ENCODE data around the gene PCNT.
A peak's percentile ranks its signal among the peaks of the same experiment; 100 is the strongest.

Gene PCNT

DNA sequence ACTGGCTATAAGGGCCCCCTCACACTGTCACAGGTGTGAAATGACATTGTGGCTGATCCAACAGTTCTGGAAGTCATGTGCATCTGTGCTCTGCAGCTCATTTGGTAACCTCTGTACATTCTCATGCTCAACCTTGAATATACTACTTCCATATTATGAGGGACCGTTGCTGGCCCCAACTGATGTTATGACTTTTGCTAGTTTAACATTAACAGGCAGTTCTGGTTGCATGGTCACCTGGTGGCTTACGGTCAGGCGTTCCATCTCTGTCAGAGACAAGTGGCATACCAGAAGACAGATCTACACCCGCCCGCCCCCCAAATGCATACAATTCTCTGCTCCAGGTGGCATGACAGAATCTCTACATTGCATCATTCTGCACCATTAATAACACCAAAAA lies 128.8 kb downstream of the PCNT start:
- TF ChIP-seq, protein P1, sequence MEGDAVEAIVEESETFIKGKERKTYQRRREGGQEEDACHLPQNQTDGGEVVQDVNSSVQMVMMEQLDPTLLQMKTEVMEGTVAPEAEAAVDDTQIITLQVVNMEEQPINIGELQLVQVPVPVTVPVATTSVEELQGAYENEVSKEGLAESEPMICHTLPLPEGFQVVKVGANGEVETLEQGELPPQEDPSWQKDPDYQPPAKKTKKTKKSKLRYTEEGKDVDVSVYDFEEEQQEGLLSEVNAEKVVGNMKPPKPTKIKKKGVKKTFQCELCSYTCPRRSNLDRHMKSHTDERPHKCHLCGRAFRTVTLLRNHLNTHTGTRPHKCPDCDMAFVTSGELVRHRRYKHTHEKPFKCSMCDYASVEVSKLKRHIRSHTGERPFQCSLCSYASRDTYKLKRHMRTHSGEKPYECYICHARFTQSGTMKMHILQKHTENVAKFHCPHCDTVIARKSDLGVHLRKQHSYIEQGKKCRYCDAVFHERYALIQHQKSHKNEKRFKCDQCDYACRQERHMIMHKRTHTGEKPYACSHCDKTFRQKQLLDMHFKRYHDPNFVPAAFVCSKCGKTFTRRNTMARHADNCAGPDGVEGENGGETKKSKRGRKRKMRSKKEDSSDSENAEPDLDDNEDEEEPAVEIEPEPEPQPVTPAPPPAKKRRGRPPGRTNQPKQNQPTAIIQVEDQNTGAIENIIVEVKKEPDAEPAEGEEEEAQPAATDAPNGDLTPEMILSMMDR (IDR thresholded peaks at IDR 0.05; ENCODE audit: control insufficient read depth, insufficient read depth, low read depth, low read length, missing control alignments): no peak
- no peak for DNase-seq (ENCODE audit: low read depth)
- H3K4me3 ChIP-seq (ENCODE audit: control insufficient read depth, low read depth, low read length): no peak overlapping the region

DNA sequence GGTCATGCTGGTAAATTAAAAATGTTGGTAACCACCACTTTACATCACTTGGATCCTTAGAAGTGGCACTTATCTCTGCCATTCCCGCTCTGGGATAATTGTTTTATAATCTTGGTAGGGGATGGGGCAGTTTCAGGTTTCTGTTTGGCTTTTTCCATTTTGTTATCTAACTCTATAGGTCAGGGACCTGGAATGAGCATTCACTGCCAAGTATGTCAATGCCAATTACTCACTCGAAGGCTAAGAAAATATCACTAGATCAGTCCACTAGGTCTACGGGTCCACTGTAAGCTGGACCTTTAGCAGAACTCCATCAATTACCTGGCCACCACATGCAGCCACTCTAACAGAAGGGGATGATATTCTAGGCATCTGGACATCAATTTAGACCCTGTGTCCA lies 130.2 kb downstream of the PCNT start:
- no peak for DNase-seq (ENCODE audit: low read depth)
- TF ChIP-seq, protein P1 (IDR thresholded peaks at IDR 0.05; ENCODE audit: control insufficient read depth, insufficient read depth, low read depth, low read length, missing control alignments): no peak
- H3K4me3 ChIP-seq (ENCODE audit: control insufficient read depth, low read depth, low read length): no peak overlapping the region

DNA sequence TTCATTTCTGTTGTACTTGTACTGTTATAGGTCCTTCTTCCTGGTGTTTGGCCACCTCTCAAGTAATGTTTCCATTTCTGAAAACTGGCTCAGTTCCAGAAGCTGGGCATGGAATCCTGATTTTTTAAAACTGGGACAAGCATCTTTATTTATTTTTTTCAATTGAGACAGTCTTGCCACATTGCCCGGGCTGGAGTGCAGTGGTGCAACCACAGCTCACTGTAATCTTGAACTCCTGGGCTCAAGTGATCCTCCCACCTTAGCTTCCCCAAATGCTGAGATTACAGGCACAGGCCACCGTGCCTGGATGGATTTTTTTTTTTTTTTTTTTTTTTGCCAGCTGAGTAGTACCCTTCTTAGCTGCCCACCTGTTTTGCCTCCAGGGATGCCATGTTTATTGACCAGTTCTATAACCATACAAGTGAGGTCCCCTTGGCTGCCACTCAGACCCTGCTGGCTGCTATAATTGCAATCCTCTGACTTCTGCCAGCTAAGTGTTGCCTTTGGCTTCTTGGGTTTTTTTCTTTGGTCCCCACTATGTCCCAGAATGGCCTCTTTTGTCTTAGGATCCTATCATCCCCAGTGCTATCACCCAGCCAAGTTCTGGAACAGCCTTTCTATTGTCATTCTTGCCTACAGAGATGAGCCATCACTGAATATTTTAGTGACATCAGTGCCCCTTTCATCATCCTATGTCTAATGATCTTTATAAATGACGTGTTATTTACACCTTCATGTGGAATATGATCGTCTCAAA lies 130.9 kb downstream of the PCNT start:
- TF ChIP-seq, protein P1 (IDR thresholded peaks at IDR 0.05; ENCODE audit: control insufficient read depth, insufficient read depth, low read depth, low read length, missing control alignments): no peak
- no peak overlapping the region for H3K4me3 ChIP-seq (ENCODE audit: control insufficient read depth, low read depth, low read length)
- DNase-seq (ENCODE audit: low read depth): no peak

DNA sequence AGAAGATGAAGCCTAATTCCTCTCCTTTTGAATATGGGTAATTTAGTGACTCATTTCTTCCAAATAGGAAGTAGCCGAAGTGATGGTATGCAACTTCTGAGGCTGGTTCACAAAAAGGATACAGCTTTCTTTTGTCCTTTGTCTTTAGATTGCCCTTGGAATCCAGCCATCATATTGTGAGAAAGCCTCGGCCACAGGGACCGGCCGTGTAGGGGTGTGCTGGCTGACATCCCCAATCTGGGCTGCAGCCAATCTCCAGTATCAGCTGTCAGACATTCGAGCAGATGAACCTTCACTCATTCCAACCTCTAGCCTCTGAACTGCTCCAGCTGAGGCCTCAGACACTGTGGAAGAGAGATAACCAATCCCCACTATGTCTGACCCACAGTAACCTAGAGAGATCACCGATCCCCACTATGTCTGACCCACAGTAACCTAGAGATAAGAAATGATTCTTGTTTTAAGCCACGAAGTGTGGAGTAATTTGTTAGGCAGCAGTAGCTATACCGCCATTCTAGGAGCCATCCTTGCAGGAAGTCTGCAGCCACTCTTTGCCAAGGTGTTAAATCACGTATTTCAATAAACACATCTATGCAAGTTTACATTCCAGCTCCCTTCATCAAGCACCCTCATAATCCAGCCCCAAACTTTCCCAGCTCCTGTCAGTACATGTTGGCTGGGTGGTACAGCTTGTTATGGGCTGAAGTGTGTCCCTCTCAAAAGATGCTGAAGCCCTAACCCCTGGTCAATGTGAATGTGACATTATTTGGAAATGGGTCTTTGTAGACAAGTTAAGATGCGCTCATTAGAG lies 131.8 kb downstream of the PCNT start:
- H3K4me3 ChIP-seq (ENCODE audit: control insufficient read depth, low read depth, low read length): no peak overlapping the region
- TF ChIP-seq, protein P1 (IDR thresholded peaks at IDR 0.05; ENCODE audit: control insufficient read depth, insufficient read depth, low read depth, low read length, missing control alignments): no peak
- DNase-seq (ENCODE audit: low read depth): no peak

DNA sequence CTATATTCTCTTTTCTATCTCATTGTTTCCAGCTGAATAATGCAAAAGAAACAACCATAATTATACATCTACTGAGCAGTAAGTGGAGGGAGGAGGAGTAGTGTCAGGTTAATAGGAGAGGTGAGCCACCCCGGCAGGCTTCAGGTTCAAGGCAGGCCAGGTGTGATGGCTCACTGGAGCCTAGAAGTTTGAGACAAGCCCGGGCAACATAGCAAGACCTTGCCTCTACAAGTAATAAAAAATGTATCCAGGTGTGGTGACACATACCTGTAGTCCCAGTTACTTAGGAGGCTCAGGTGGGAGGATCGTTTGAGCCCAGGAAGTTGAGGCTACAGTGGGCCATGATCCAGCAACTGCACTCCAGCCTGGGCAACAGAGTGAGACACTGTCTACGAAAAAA lies 132.8 kb downstream of the PCNT start:
- no peak overlapping the region for H3K4me3 ChIP-seq (ENCODE audit: control insufficient read depth, low read depth, low read length)
- TF ChIP-seq, protein P1 (IDR thresholded peaks at IDR 0.05; ENCODE audit: control insufficient read depth, insufficient read depth, low read depth, low read length, missing control alignments): no peak
- no peak for DNase-seq (ENCODE audit: low read depth)

DNA sequence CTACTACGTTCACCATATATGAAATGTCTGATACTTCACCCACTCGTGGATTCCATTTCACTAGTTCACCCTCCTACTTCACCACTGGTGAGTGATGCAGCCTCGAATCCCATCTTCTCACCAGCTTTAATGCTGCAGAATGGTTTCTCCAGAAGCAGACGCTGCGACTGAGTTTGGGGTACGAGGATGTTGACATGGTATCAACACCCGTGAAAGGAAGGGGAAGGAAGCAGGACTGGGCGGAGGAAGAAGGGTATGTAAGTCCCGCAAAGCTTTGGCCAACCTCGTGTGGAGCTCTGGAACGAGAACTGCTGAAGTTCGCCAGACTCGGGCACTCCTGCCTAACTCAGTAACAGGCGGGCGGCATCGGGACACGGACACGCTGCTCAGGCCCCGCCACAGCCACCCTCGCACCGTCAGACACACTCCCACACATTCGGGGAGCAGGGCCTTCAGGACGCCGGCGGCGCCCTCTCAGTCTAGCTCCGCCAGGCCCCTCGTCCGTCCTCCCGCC lies 133.9 kb downstream of the PCNT start:
- peak overlapping the region; percentile 75 for H3K4me3 ChIP-seq (ENCODE audit: control insufficient read depth, low read depth, low read length)
- TF ChIP-seq, protein P1 (IDR thresholded peaks at IDR 0.05; ENCODE audit: control insufficient read depth, insufficient read depth, low read depth, low read length, missing control alignments): no peak
- DNase-seq (ENCODE audit: low read depth): no peak

All from AG09309 (cell line).